ENCODE measurements around the gene OLFM2. TPM values are rescaled to one million over a fixed set of nuclear protein-coding genes. Genes with fewer than 3 reads are reported as not detected.

The OLFM2 gene
- total and polyA plus RNA-seq, 9 of the 15 experiments (the other 6 are each of a cell fraction or from before 2014, with no cell fraction given), result 0.10 to 0.33 (median 0.23) TPM; not detected in 4

- TF ChIP-seq CHCHD3 (CRISPR knock-in tag; IDR thresholded peaks at IDR 0.05), result no peak
- no peak for TF ChIP-seq SNRNP70 (optimal IDR thresholded peaks at IDR 0.05; ENCODE audit: low read depth, low read length)
- TF ChIP-seq SIRT6 (IDR thresholded peaks at IDR 0.05; ENCODE audit: low read depth, low read length), result no peak
- no peak for TF ChIP-seq PHB (CRISPR knock-in tag; IDR thresholded peaks at IDR 0.05)
- TF ChIP-seq ZNF311 (CRISPR knock-in tag; IDR thresholded peaks at IDR 0.05), result no peak
- TF ChIP-seq NFYB (IDR thresholded peaks at IDR 0.05; ENCODE audit: extremely low read depth, insufficient read length), result no peak
- TF ChIP-seq ZNF212 (CRISPR knock-in tag; IDR thresholded peaks at IDR 0.05), result no peak
- no peak for TF ChIP-seq ZNF121 (CRISPR knock-in tag; conservative IDR thresholded peaks at IDR 0.05)
- no peak for TF ChIP-seq IFI16 (CRISPR knock-in tag; IDR thresholded peaks at IDR 0.05)
- no peak for TF ChIP-seq ZMIZ1 (IDR thresholded peaks at IDR 0.05; ENCODE audit: low read depth in 2 of 2, low read length in 2 of 2)
- no peak for TF ChIP-seq ZSCAN32 (CRISPR knock-in tag; IDR thresholded peaks at IDR 0.05)
- no peak for TF ChIP-seq KAT2B (IDR thresholded peaks at IDR 0.05; ENCODE audit: low read depth, low read length)
- no peak for TF ChIP-seq TBL1XR1 (IDR thresholded peaks at IDR 0.05; ENCODE audit: low read length in 2 of 2)
- TF ChIP-seq POU5F1 (IDR thresholded peaks at IDR 0.05; ENCODE audit: borderline replicate concordance, low read depth, low read length, partially characterized antibody), result no peak
- no peak for TF ChIP-seq BACH1 (tag; IDR thresholded peaks at IDR 0.05)
Measured at GRCh38 chr19:9818734-9819595, 117.3 kb downstream of the OLFM2 start, which contains the start of gene FBXL12 (continued).
